Progenitor cell of endocrine pancreas (in vitro differentiated cells): ENCODE data around the gene P3R3URF. TPM values are rescaled to one million over a fixed set of nuclear protein-coding genes. Genes with fewer than 3 reads are reported as not detected.

Source experiments
- DNase-seq: peaks from one replicate; pipeline ENCODE4 v3.0.0; 2021; ENCODE audit warnings: low spot score; ENCODE audit not compliant: unreplicated experiment
- H3K27ac Mint-ChIP-seq: 2 replicates; pipeline ENCODE4 v1.8.0; 2021; ENCODE audit warnings: mild to moderate bottlenecking, moderate library complexity, mixed read lengths
- H3K27me3 Mint-ChIP-seq: 2 replicates; pipeline ENCODE4 v1.8.0; 2021; ENCODE audit warnings: mixed read lengths
- H3K36me3 Mint-ChIP-seq: 2 replicates; pipeline ENCODE4 v1.8.0; 2022; ENCODE audit warnings: mixed read lengths; ENCODE audit not compliant: insufficient read depth
- H3K4me1 Mint-ChIP-seq: 2 replicates; pipeline ENCODE4 v1.8.0; 2021; ENCODE audit warnings: low read depth, mixed read lengths
- H3K4me3 Mint-ChIP-seq: 2 replicates; pipeline ENCODE4 v1.8.0; 2021; ENCODE audit warnings: low read depth, mild to moderate bottlenecking, moderate library complexity, mixed read lengths
- H3K9me3 Mint-ChIP-seq: 2 replicates; pipeline ENCODE4 v1.8.0; 2021; ENCODE audit warnings: low read depth, mixed read lengths
- CTCF ChIP-seq: fragments of 200-600 bp; sonication (generic); IDR thresholded peaks from one replicate; pipeline ENCODE4 v1.5.0; 2021; ENCODE audit warnings: antibody characterized with exemption, mild to moderate bottlenecking; ENCODE audit not compliant: unreplicated experiment
- total RNA-seq: library from RNA; stranded (reverse); gene quantifications from 2 replicates; pipeline ENCODE4 v1.2.1, GENCODE V29; 2021

P3R3URF gene
- total RNA-seq, 1 donor from 2014 or later: not detected

- no peaks in the 10 kb centered on the region for H3K9me3 Mint-ChIP-seq
- peaks cover 3% of the 10 kb centered on the region for H3K36me3 Mint-ChIP-seq
- no peak for TF ChIP-seq CTCF
- DNase-seq: no peak
- H3K4me1 Mint-ChIP-seq: peaks cover 27% of the 10 kb centered on the region
- no peaks in the 10 kb centered on the region for H3K27me3 Mint-ChIP-seq
- H3K4me3 Mint-ChIP-seq: peak overlapping the region; percentile 95
- H3K27ac Mint-ChIP-seq: peak overlapping the region; percentile 100
Measured at GRCh38 chr1:46131093-46131492, 45.2 kb downstream of the P3R3URF start.

GRCh38 chr1:46130606-46131005, 45.7 kb downstream of the P3R3URF start:
- H3K27me3 Mint-ChIP-seq: no peaks in the 10 kb centered on the region
- peaks cover 27% of the 10 kb centered on the region for H3K4me1 Mint-ChIP-seq
- no peaks in the 10 kb centered on the region for H3K9me3 Mint-ChIP-seq
- peak overlapping the region; percentile 43 for H3K27ac Mint-ChIP-seq
- TF ChIP-seq CTCF: no peak
- no peak for DNase-seq
- H3K36me3 Mint-ChIP-seq: peaks cover 3% of the 10 kb centered on the region
- peak overlapping the region; percentile 95 for H3K4me3 Mint-ChIP-seq

GRCh38 chr1:46130121-46130520, 46.2 kb downstream of the P3R3URF start:
- TF ChIP-seq CTCF: peak; percentile 5
- H3K4me1 Mint-ChIP-seq: peaks cover 27% of the 10 kb centered on the region
- no peaks in the 10 kb centered on the region for H3K27me3 Mint-ChIP-seq
- DNase-seq: no peak
- H3K9me3 Mint-ChIP-seq: no peaks in the 10 kb centered on the region
- peaks cover 3% of the 10 kb centered on the region for H3K36me3 Mint-ChIP-seq
- peak overlapping the region; percentile 43 for H3K27ac Mint-ChIP-seq
- peak overlapping the region; percentile 95 for H3K4me3 Mint-ChIP-seq

DNA sequence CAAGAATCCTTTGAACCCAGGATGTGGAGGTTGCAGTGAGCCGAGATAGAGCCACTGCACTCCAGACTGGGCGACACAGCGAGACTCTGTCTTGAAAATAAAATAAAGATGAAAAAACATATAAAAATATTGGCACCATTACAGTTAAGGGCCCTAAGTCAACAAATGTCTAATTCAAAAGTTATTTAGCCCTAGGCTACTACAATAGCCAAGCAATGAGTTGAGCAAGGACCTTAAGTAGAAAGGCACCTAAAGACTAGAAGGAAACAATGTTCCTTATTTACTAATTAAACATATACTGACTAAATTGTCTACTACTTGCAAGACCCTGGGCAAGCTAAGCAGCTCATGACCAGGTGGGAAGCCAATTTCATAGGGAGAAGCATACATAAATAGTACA, 47.9 kb downstream of the P3R3URF start:
- Mint-ChIP-seq H3K27ac (no peak overlapping the region), H3K36me3 (peaks cover 3% of the 10 kb centered on the region), H3K9me3 (no peaks in the 10 kb centered on the region), H3K4me3 (no peak overlapping the region), H3K27me3 (no peaks in the 10 kb centered on the region), H3K4me1 (peaks cover 15% of the 10 kb centered on the region)
- no peak for DNase-seq
- no peak for TF ChIP-seq CTCF

Other genes with a start within 250 kb of the P3R3URF start
- 54.1 and 55.4 TPM in 2 replicates for gene PIK3R3, start 43.9 kb downstream of the P3R3URF start, total RNA-seq
- gene TSPAN1, start 1.4 kb downstream of the P3R3URF start, total RNA-seq: 4.5 and 8.1 TPM in 2 replicates
- 101 and 102 TPM in 2 replicates for gene POMGNT1, start 21.9 kb upstream of the P3R3URF start, total RNA-seq
- 1.2 and 2.0 TPM in 2 replicates for gene LURAP1, start 26.8 kb upstream of the P3R3URF start, total RNA-seq
- gene RAD54L, start 71.3 kb upstream of the P3R3URF start, total RNA-seq: 17.0 and 17.3 TPM in 2 replicates
- gene LRRC41, start 127.1 kb upstream of the P3R3URF start, total RNA-seq: 100 and 103 TPM in 2 replicates
- 221 and 228 TPM in 2 replicates for gene UQCRH, start 127.2 kb upstream of the P3R3URF start, total RNA-seq
- 25.0 and 30.3 TPM in 2 replicates for gene NSUN4, start 164.3 kb upstream of the P3R3URF start, total RNA-seq
- gene FAAH, start 217.8 kb upstream of the P3R3URF start, total RNA-seq: 36.6 and 38.6 TPM in 2 replicates